Gastrocnemius medialis (tissue), 4 donors: ENCODE results near the gene LCN10. TPM values are rescaled to one million over a fixed set of nuclear protein-coding genes. Genes with fewer than 3 reads are reported as not detected.

ENCODE experiments used
- ATAC-seq, 2 donors: fragments of 150-250 bp; one replicate each; pipeline ENCODE4 v1.9.1; 2016
- DNase-seq, 2 donors: peaks; one replicate each; pipeline ENCODE4 v3.0.0-alpha.2; 2019
- H3K27ac ChIP-seq, 4 donors: fragments of 200-600 bp; sonication (generic); 1 replicate in 1 of 4; 2 replicates in 3 of 4; pipeline ENCODE4 v1.5.1; 2016 to 2018; ENCODE audit warnings: mild to moderate bottlenecking in 2 of 4, moderate library complexity in 1 of 4
- H3K27me3 ChIP-seq, 3 donors: fragments of 200-600 bp; sonication (generic) in 2 of 3; 1 replicate in 1 of 3; 2 replicates in 2 of 3; pipeline versions ENCODE4 v1.5.1 to v1.6.0; 2016 to 2019; ENCODE audit warnings: mild to moderate bottlenecking in 1 of 3, moderate library complexity in 1 of 3
- H3K36me3 ChIP-seq, 2 donors: fragments of 200-600 bp; sonication (generic) in 1 of 2; one replicate each; pipeline ENCODE4 v1.5.1; 2017 to 2018
- H3K4me1 ChIP-seq, 2 donors: fragments of 200-600 bp; sonication (generic) in 1 of 2; one replicate each; pipeline ENCODE4 v1.5.1; 2016 to 2017; ENCODE audit warnings: mild to moderate bottlenecking in 2 of 2
- H3K4me3 ChIP-seq, 4 donors: fragments of 200-600 bp; sonication (generic) in 3 of 4; 1 replicate in 1 of 4; 2 replicates in 3 of 4; pipeline ENCODE4 v1.5.1; 2016 to 2019; ENCODE audit warnings: mild to moderate bottlenecking in 2 of 4
- H3K9me3 ChIP-seq, 3 donors: fragments of 200-600 bp; sonication (generic) in 2 of 3; 1 replicate in 1 of 3; 2 replicates in 2 of 3; pipeline ENCODE4 v1.5.1; 2016 to 2019
- POLR2A ChIP-seq, 2 donors: fragments of 450-650 bp; IDR thresholded peaks; one replicate each; pipeline ENCODE4 v1.6.1; 2017; ENCODE audit warnings: antibody characterized with exemption in 2 of 2, mild to moderate bottlenecking in 2 of 2, moderate library complexity in 2 of 2
- in situ Hi-C, 4 donors: fragments of 200-750 bp; cut with MboI; loops; one replicate each; pipeline versions ENCODE4 v1.15.0 to v1.8.0; 2017; ENCODE audit warnings: low sequenced_read_pairs in 4 of 4
- intact Hi-C: fragments of 100-400 bp; cut with DNase I; formaldehyde crosslinking; loops from one replicate; pipeline ENCODE4 v1.15.1; 2023; ENCODE audit warnings: low total_unique reads
- total RNA-seq, 4 donors: library from RNA; depleted of rRNA; stranded (reverse); fragments of >200 nt; gene quantifications; one replicate each; pipeline versions ENCODE4 v1.1.0 to v1.2.3, GENCODE V29; 2016
- TF ChIP-seq, protein P1 (sequence below), 5 experiments: fragments of 450-650 bp in 3 of 5; fragments of 200-600 bp in 2 of 5; sonication (generic) in 2 of 5; IDR thresholded peaks in 4 of 5; conservative IDR thresholded peaks in 1 of 5; 1 replicate in 4 of 5; 2 replicates in 1 of 5; pipeline ENCODE4 v1.5.1; 2016 to 2019; ENCODE audit warnings: antibody characterized with exemption in 5 of 5, mild to moderate bottlenecking in 3 of 5, moderate library complexity in 3 of 5

The LCN10 gene
- total RNA-seq, 4 donors from 2014 or later: 0.61 to 4.7 (median 1.6) TPM

- no peak for ATAC-seq
- intact Hi-C loops (loop anchor here (2.0 to 5.0 kb wide), 4 partner anchors 49 to 735 kb away; partner anchors contain the start of gene NOTCH1), in situ Hi-C loops (no loop called here)
- TF ChIP-seq POLR2A (IDR thresholded peaks at IDR 0.05): peak; percentile 21 to 48
- TF ChIP-seq, protein P1, sequence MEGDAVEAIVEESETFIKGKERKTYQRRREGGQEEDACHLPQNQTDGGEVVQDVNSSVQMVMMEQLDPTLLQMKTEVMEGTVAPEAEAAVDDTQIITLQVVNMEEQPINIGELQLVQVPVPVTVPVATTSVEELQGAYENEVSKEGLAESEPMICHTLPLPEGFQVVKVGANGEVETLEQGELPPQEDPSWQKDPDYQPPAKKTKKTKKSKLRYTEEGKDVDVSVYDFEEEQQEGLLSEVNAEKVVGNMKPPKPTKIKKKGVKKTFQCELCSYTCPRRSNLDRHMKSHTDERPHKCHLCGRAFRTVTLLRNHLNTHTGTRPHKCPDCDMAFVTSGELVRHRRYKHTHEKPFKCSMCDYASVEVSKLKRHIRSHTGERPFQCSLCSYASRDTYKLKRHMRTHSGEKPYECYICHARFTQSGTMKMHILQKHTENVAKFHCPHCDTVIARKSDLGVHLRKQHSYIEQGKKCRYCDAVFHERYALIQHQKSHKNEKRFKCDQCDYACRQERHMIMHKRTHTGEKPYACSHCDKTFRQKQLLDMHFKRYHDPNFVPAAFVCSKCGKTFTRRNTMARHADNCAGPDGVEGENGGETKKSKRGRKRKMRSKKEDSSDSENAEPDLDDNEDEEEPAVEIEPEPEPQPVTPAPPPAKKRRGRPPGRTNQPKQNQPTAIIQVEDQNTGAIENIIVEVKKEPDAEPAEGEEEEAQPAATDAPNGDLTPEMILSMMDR (IDR thresholded peaks at IDR 0.05 in 4 of 5, conservative IDR thresholded peaks at IDR 0.05 in 1 of 5): no peak
- no peaks in the 10 kb centered on the region for H3K36me3 ChIP-seq
- peaks cover 0 to 11% (median 2%) of the 10 kb centered on the region in 3 donors for H3K27me3 ChIP-seq
- peak overlapping the region; percentile 88 to 96 (median 94) for H3K27ac ChIP-seq
- H3K4me1 ChIP-seq: peaks cover 28 to 38% of the 10 kb centered on the region in 2 donors
- no peak for DNase-seq
- H3K9me3 ChIP-seq: no peaks in the 10 kb centered on the region
- H3K4me3 ChIP-seq: no peak overlapping the region
Measured at GRCh38 chr9:136691316-136692184, 51.2 kb downstream of the LCN10 start.

GRCh38 chr9:136690806-136691261 lies 51.9 kb downstream of the LCN10 start:
- no peak overlapping the region for H3K4me3 ChIP-seq
- peaks cover 0 to 4% (median 0%) of the 10 kb centered on the region in 3 donors for H3K27me3 ChIP-seq
- ATAC-seq: peak; percentile 41 to 45
- H3K4me1 ChIP-seq: peaks cover 32 to 45% of the 10 kb centered on the region in 2 donors
- DNase-seq: peak; percentile 64 to 91
- intact Hi-C loops (loop anchor here (2.0 to 5.0 kb wide), 3 partner anchors 49 to 734 kb away; partner anchors contain the start of gene NOTCH1), in situ Hi-C loops (no loop called here)
- H3K27ac ChIP-seq: peak overlapping the region; percentile 88 to 96 (median 94)
- TF ChIP-seq, protein P1 (IDR thresholded peaks at IDR 0.05 in 4 of 5, conservative IDR thresholded peaks at IDR 0.05 in 1 of 5): no peak
- TF ChIP-seq POLR2A (IDR thresholded peaks at IDR 0.05): no peak
- no peaks in the 10 kb centered on the region for H3K36me3 ChIP-seq
- no peaks in the 10 kb centered on the region for H3K9me3 ChIP-seq

GRCh38 chr9:136690104-136690805 lies 52.5 kb downstream of the LCN10 start:
- H3K4me3 ChIP-seq: no peak overlapping the region
- ATAC-seq: peak; percentile 37 to 40
- H3K27ac ChIP-seq: peak overlapping the region; percentile 88 to 96 (median 94)
- no peaks in the 10 kb centered on the region for H3K36me3 ChIP-seq
- H3K4me1 ChIP-seq: peaks cover 38 to 51% of the 10 kb centered on the region in 2 donors
- DNase-seq: peak; percentile 76 to 96
- TF ChIP-seq, protein P1 (IDR thresholded peaks at IDR 0.05 in 4 of 5, conservative IDR thresholded peaks at IDR 0.05 in 1 of 5): no peak
- TF ChIP-seq POLR2A (IDR thresholded peaks at IDR 0.05): peak; percentile 48 to 62
- in situ Hi-C loops (no loop called here), intact Hi-C loops (loop anchor here (2.0 to 5.0 kb wide), 3 partner anchors 48 to 733 kb away; partner anchors contain the start of gene NOTCH1)
- H3K27me3 ChIP-seq: no peaks in the 10 kb centered on the region
- H3K9me3 ChIP-seq: no peaks in the 10 kb centered on the region

DNA sequence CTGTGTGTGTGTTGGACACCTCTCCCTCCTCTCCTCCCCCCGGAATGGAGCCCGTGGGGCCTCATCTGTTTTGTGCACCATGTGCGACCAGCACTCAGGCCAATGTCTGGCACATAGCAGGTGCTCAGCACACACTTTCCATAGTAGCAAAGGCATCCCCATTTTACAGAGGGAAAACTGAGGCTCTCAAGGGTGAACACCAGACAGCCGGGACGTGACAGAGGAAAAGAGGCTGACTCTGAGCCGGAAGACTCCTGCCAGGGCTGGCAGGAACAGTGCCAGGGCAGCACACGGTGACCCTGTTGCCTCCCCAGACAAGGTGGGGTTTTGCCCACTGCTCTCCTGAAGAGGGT lies 53.7 kb downstream of the LCN10 start:
- no peak for DNase-seq
- Histone ChIP-seq H3K36me3 (no peaks in the 10 kb centered on the region), H3K4me1 (peaks cover 39 to 54% of the 10 kb centered on the region in 2 donors), H3K27ac (peak overlapping the region; percentile 88 to 96 (median 94)), H3K27me3 (no peaks in the 10 kb centered on the region), H3K4me3 (no peak overlapping the region), H3K9me3 (no peaks in the 10 kb centered on the region)
- TF ChIP-seq, protein P1 (IDR thresholded peaks at IDR 0.05 in 4 of 5, conservative IDR thresholded peaks at IDR 0.05 in 1 of 5): no peak
- TF ChIP-seq POLR2A (IDR thresholded peaks at IDR 0.05): no peak
- intact Hi-C loops (loop anchor here (5.0 kb wide), 1 partner anchor 253 kb away; the partner anchor contains the start of gene FBXW5), in situ Hi-C loops (no loop called here)
- ATAC-seq: no peak
